ENCODE results near the gene DLX4.
A peak's percentile ranks its signal among the peaks of the same experiment; 100 is the strongest.

DLX4 gene

GRCh38 chr17:49987681-49988441 is 18.9 kb downstream of the DLX4 start:
- peak; percentile 57 for DNase-seq

- DNase-seq, result no peak
Measured at GRCh38 chr17:49989518-49989880, 20.5 kb downstream of the DLX4 start.

GRCh38 chr17:49990331-49990730 is 21.3 kb downstream of the DLX4 start:
- no peak for DNase-seq

GRCh38 chr17:49990921-49991320 is 21.9 kb downstream of the DLX4 start:
- no peak for DNase-seq

- DNase-seq, result no peak
Measured at GRCh38 chr17:49991409-49991808, 22.4 kb downstream of the DLX4 start.

- no peak for DNase-seq
Measured at GRCh38 chr17:49992191-49992932, 23.4 kb downstream of the DLX4 start.

GRCh38 chr17:49992933-49993422 is 24.0 kb downstream of the DLX4 start:
- no peak for DNase-seq

GRCh38 chr17:49993423-49994060 is 24.6 kb downstream of the DLX4 start:
- peak; percentile 81 for DNase-seq

- peak; percentile 56 for DNase-seq
Measured at GRCh38 chr17:49994085-49995054, 25.4 kb downstream of the DLX4 start.

- DNase-seq, result peak; percentile 76
Measured at GRCh38 chr17:49995055-49995738, 26.2 kb downstream of the DLX4 start, which contains the start of gene DLX3. Gene DLX3 (minus strand): TSS chr17:49995224. CDS start chr17:49994998, 226 bp downstream.

- DNase-seq, result no peak
Measured at GRCh38 chr17:49996121-49996494, 27.1 kb downstream of the DLX4 start.

- peak; percentile 81 for DNase-seq
Measured at GRCh38 chr17:49996495-49997300, 27.7 kb downstream of the DLX4 start.

- no peak for DNase-seq
Measured at GRCh38 chr17:49997301-49997650, 28.3 kb downstream of the DLX4 start.

- peak; percentile 65 for DNase-seq
Measured at GRCh38 chr17:49997773-49998703, 29.0 kb downstream of the DLX4 start.

- DNase-seq, result no peak
Measured at GRCh38 chr17:49998836-49999511, 30.0 kb downstream of the DLX4 start.

GRCh38 chr17:50003911-50004310 is 34.9 kb downstream of the DLX4 start:
- DNase-seq, result no peak

- DNase-seq, result no peak
Measured at GRCh38 chr17:50009282-50009681, 40.3 kb downstream of the DLX4 start.

- no peak for DNase-seq
Measured at GRCh38 chr17:50013079-50013478, 44.1 kb downstream of the DLX4 start.
